HG03103 (cell line): Measurements from ENCODE around the gene MCOLN1.
"Not testable (repeated sequence)": the region's sequence is repeated elsewhere in the genome, so short reads cannot be mapped to it uniquely, and the experiment has no call there.

Experiments used
- ATAC-seq: cut with Tn5 transposase; IDR thresholded peaks from one replicate; pipeline ENCODE4 v1.9.1; 2021; ENCODE audit warnings: low read depth; ENCODE audit not compliant: unreplicated experiment

MCOLN1 gene

DNA sequence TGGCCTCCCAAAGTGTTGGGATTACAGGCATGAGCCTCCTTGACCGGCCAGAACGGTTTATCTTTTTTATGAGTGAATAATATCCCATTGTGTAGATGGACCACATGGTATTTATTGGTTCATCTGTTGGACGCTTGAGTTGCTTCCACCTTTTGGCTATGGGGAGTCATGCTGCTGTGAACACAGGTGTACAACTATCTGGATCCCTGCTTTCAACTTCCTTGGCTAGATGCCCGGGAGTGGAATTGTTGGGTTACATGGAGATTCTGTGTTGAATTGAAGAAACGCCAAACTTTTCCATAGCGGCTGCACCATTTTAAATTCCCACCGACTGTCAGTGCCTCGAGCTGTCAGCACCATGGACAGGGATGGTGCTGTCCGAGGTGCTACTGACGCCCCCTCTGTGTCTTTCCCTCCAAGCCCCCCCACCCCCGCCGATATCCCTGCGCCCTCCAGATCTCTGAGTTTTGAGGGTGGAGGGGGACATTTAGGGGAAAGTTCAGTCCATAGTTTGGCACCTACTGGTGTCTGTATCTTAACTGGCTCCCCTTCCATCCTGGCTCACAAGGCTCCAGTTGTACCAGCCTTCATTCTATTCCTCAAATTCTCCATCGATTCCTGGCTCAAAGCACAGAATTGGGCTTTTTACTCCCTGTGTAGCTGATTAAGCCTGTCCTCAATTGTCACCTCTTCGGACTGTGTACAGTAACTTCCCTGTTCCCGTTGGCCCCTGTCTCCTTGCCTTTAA lies 40.4 kb downstream of the MCOLN1 start:
- no peak for ATAC-seq

DNA sequence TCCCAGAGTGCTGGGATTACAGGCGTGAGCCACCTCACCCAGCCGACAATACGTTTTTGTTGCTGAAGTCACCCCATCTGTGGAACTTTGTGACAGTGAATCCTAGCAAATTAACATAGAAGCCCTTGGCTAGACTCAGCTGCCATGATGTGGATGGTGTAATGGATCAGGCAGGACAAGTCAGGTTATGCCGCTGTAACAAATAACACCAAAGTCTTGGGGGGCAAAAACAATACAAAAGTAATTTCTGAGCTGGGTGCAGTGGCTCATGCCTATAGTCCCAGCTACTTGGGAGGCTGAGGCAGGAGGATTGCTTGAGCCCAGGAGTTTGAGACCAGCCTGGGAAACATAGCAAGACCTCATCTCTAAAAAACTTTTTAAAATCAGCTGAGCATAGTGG lies 42.4 kb downstream of the MCOLN1 start:
- ATAC-seq: no peak

DNA sequence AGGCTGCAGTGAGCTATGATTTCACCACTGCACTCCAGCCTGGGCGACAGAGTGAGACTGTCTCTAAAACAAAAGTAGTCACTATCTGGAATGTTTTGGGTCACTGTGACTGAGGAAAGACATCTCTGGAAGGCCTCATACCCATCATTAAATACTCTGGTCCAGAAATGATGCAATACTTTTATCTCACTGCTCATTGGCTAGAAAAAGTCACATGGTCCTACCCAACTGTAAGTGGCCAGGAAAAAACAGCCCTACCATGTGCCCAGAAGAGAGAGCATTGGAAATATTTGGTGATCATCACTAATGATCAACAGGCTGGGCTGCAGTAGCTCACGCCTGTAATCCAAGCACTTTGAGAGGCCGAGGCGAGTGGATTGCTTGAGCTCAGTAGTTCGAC lies 42.9 kb downstream of the MCOLN1 start:
- no peak for ATAC-seq

DNA sequence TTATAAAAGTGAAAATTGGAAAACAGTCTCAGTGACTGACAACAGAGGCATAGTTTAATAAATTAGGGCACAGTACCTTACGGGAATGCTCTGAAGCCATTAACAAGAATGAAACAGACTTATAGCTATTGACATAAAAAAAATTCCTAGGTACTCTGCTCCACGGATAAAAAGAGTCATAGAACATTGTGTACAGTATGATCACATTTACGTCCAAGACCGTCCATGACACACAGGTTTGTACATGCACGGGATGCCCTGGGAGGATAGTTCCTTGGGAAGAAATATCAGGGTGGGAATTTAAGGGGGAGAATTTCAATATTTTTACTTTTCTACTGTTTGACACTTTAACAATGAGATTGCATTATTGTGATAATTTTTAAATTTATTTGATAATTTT lies 48.3 kb downstream of the MCOLN1 start:
- no peak for ATAC-seq

DNA sequence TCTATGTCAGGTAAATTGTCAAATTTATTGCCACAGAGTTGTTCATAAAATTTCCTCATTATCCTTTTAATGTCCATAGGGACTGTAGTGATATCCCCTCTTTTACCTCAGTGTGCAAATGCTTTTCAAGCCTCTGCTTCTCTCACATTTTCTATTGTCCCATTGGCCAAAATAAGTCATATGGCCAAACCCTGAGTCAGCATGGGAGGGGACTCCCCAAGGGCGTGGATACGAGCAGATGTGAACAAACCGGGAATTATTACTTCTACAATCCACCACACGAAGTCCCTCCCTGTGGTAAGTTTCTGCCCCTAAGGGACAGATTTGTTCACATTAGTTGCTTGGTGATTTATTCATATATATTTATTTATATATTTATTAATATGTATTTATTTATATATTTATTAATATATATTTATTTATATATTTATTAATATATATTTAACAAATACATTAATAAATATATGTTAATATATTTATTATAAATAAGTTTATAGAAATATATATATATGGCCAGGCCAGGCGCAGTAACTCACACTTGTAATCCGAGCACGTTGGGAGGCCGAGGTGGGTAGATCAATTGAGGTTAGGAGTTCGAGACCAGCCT lies 53.1 kb downstream of the MCOLN1 start:
- ATAC-seq: no peak

DNA sequence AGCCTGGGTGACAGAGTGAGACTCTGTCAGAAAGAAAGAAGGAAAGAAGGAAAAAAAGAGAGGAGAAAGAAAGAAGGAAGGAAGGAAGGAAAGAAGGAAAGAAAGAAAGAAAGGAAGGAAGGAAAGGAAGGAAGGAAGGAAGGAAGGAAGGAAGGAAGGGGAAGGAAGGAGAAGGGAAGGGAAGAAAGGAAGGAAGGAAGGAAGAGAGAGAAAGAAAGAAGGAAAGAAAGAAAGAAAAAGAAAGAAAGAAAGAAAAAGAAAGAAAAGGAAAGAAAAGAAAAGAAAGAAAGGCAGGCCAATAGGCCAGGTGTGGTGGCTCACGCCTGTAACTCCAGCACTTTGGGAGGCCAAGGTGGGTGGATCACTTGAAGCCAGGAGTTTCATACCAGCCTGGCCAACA lies 55.0 kb downstream of the MCOLN1 start:
- ATAC-seq: not testable (repeated sequence)

DNA sequence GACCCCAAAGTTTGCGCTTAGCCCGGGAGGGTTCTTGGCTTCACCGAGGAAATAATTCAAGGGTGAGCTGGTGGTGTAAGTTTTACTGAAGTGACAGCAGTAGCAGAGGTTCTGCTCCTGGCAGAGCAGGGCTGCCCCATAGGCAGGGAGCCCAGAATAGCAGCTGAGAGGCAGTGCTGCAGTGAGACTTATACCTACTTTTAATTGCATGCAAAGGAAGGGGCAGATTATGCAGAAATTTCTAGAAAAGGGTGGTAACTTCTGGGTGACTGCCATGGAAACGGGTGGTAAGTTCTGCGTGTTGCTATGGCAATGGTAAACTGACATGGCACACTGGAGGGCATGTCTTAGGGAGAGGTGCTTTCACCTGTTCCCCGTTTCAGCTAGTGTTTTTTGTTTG lies 55.7 kb downstream of the MCOLN1 start:
- no peak for ATAC-seq

DNA sequence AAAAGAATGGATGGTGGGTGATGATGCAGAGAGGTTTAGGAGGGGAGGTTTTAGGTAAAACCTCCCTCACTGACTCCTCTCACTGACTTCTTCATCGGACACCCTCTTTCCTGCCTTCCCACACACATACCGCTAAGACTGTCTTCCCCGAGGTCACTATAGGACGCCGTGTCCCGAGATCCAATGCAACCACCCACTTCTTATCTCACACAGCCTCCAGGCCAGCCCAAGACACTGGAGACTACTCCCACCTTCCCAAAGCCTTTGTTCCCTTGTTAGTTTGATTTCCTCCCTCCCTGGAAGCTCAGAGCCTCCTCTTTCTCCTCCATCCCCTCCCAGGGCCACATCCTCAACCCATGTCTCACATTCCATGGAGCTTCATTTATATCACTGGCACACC lies 56.8 kb downstream of the MCOLN1 start:
- ATAC-seq: no peak

DNA sequence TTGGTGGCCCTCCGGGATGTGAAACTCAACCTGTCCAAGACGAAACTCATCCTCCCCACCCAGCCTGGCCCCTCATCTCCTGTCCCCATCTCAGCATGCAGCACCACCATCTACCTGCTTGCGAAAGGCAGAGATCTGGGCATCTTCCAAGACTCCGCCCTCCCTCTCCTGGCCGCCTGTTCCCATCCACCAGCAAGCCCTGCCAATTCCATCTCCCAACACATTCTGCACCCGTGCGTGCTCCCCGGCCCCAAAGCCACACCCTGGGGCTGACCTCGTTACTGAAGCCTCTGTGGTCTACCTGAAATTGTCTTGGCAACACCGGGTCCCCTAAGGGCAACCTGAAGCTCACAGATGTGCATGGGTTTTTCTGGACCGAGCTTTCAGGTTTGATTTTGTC lies 60.0 kb downstream of the MCOLN1 start:
- no peak for ATAC-seq
